CD1c-positive myeloid dendritic cell (primary cell): ENCODE measurements around the gene TASL.
"Not testable (repeated sequence)": the region's sequence is repeated elsewhere in the genome, so short reads cannot be mapped to it uniquely, and the experiment has no call there.

Experiments used
- DNase-seq: peaks from one replicate; pipeline ENCODE4 v3.0.0-alpha.2; 2016; ENCODE audit errors: extremely low spot score

TASL gene

GRCh38 chrX:30580641-30581040, 3.1 kb upstream of the TASL start:
- DNase-seq: no peak

- no peak for DNase-seq
Observed at GRCh38 chrX:30576881-30577280, 685 bp downstream of the TASL start.

DNA sequence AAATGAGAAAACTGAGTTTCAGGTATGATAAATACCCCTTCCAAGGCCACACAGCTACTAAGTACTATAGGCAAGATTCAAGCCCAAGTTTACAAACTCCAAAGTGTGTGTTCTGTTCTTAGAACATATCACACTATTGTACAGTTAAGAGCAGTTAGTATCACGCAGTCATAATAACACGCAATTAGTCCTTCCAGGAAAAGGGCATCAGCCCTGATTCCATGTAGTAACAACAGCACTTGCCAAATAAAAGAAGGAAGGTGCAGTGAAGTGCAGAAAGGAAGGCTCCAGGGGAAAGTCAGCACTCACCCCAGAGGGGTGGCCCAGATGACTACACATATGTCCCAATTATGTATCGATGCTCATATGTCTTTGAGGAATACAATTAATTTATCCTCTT, 4.4 kb downstream of the TASL start:
- peak; percentile 44 for DNase-seq

DNA sequence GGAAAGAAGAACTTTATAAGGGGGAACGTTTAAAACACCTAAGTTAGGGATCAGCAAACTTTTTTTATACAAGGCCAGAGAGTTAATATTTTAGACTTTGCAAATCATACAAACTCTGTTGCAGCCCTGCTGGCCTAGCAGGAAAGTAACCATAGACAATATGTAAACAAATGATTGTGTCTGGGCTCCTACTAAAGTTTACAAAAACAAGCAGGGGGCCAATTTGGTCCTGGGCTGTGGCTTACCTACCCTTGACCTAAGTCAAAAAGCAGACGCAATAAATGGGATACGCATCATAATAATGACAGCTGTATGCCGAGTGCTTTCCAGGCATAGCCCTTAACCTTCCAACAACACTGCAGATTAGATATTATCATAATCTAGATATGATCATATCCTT, 4.9 kb downstream of the TASL start:
- no peak for DNase-seq

GRCh38 chrX:30572004-30572403, 5.6 kb downstream of the TASL start:
- DNase-seq: no peak

- peak; percentile 55 for DNase-seq
Observed at GRCh38 chrX:30570505-30570904, 7.1 kb downstream of the TASL start.

- no peak for DNase-seq
Observed at GRCh38 chrX:30568136-30568535, 9.4 kb downstream of the TASL start.

GRCh38 chrX:30563070-30563469, 14.5 kb downstream of the TASL start:
- DNase-seq: not testable (repeated sequence)

DNA sequence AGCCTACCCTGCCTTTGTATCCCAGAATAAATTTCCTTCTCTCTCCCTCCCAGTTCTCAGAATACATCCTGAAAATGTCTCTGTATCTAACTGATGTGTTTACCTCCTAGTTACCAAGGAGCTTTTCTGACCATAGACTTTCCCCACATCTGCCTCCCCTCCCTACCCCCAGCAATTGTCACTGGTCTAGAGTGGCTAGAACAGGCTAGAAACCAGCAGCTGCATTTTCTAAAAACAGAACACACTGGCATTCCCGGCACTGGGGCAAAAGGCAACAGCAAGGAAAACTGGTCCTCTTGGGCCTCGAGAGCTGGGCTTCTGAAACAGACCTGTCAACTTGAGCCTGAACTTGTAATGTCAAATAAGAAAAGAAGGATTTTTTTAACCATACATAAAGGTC, 16.4 kb downstream of the TASL start:
- no peak for DNase-seq

DNA sequence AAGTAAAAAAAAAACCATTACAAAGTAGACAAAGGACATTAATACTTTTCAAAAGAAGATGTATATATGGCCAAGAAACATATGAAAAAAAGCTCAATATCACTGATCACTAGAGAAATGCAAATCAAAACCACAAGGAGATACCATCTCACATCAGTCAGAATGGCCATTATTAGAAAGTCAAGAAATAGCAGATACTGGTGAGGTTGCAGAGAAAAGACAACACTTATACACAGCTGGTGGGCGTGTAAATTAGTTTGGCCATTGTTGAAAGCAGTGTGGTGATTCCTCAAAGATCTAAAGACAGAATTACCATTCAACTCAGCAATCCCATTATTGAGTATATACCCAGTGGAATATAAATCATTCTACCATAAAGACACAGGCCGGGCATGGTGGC, 39.3 kb downstream of the TASL start:
- DNase-seq: no peak

- no peak for DNase-seq
Observed at GRCh38 chrX:30533835-30534234, 43.7 kb downstream of the TASL start.

DNA sequence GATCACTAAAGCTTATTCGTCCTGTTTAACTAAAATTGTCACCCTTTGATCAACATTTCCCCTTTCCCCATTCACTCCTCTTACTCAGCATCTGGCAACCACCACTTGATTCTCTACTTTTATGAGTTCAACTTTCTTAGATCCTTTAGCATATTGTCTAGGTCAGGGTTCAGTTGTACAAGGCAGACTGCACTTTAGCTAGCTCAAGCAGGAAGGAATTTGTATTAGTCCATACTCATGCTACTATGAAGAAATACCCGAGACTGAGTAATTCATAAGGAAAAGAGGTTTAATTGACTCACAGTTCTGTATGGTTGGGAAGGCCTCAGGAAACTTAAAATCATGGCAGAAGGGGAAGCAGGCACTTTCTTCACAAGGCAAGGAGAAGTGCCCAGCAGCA, 44.3 kb downstream of the TASL start:
- DNase-seq: peak; percentile 56

GRCh38 chrX:30530606-30531005, 47.0 kb downstream of the TASL start:
- DNase-seq: peak; percentile 6

DNA sequence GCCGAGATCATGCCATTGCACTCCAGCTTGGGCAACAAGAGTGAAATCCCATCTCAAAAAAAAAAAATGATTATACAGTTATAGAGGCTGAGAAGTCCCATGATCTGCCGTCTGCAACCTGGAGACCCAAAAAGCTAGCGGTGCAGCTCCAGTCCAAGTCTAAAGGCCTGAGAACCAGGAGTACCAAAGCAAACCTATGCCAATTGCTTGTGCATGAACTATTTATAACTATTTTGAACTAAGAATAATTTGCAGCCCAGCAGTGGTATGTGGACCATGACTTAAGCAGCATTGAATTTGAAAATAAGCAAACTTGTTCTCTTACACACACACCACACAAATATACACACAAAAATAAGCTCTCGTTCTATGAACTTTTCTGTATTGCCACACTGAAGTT, 51.8 kb downstream of the TASL start:
- DNase-seq: no peak

GRCh38 chrX:30521440-30522182, 56.0 kb downstream of the TASL start:
- no peak for DNase-seq

DNA sequence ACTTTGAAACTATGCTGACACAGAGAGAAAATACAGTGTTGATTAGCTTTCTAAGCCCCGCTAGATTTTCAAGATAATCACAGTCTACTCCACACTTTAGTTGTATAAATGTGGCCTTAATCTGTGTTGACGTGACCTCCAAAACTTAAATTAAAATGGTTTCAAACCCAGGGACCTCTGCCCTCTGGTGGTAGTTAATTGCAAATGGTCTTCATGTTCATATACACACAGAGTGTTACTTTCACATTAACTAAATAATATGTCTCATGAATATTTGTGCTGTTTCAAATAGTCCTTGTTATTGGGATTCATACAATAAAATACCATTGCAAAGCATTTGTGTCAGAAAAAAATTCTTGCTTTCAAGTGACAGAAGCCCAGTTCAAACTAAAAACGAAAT, 64.3 kb downstream of the TASL start:
- DNase-seq: peak; percentile 3
